Left lobe of liver (tissue), 2 donors: Measurements from ENCODE around the gene ARAP1. TPM values are rescaled to one million over a fixed set of nuclear protein-coding genes. Genes with fewer than 3 reads are reported as not detected.

Experiments used
- ATAC-seq: fragments of 200-7000 bp; cut with Tn5 transposase; one replicate; pipeline ENCODE4 v1.9.1; 2020; ENCODE audit warnings: mild to moderate bottlenecking, moderate library complexity
- DNase-seq: peaks from one replicate; pipeline ENCODE4 v3.0.0-alpha.2; 2020; ENCODE audit warnings: low spot score
- total RNA-seq: library from RNA; stranded (reverse); gene quantifications from one replicate; pipeline ENCODE4 v1.2.1, GENCODE V29; 2021
- donor health status: DM: no; HTN: no; CAD: no; lungs with moderate emphysema.
- donor health status: DM: no; HTN: yes; CAD: no.

Gene ARAP1
- total RNA-seq, 1 donor from 2014 or later: 37.5 TPM

DNA sequence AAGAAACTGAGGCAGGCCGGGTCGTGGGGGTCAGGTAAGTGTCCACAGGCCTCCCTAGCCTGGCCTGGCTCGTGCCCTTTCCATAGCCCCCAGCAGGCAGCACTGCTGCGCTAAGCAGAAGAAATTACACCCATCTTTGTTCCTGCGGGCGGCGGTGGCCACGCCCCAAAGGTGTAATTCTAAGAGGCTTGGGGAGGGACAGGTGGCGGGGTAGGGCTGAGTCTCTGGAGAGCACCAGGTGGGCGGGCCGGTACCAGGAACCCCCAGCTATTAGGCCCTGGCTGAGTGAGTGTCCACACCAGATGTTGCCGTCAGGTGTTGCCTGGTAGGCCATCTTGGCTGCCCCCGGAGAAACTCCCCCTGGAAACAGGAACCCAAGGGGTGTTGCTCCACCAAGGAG, 12.3 kb upstream of the ARAP1 start:
- ATAC-seq: no peak
- no peak for DNase-seq

GRCh38 chr11:72763823-72764222, 11.6 kb upstream of the ARAP1 start:
- no peak for ATAC-seq
- no peak for DNase-seq

DNA sequence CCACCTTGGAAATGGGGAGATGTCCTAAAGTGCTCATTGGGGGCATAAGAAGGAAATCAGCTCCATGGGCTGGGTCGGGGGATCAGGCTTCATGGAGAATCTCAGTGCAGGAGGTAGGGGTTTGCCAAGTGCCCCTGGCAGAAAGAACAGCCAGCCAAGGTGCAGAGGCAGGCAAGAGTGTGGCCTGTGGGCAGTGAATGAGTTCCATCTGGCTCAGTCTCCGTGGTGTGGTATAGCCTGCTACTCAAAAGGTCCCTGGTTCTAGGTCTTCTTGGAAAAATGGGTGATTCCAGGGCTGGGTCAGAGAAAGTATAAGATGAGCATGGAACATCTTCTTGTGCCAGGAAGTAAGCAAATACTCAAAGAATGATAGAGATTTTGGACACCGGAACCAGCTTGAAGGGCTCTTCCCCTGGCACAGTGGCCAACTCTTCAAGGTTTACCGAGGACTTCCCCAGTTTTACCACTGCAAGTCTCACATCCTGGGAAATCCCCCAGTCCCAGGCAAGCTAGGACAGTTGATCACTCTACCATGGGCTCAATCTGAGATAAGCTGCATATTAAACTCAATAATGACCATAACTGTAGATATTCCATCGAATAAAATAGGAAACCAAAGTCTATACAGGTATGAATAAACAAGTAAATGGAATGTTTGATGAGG, 10.6 kb upstream of the ARAP1 start:
- ATAC-seq: no peak
- DNase-seq: no peak

DNA sequence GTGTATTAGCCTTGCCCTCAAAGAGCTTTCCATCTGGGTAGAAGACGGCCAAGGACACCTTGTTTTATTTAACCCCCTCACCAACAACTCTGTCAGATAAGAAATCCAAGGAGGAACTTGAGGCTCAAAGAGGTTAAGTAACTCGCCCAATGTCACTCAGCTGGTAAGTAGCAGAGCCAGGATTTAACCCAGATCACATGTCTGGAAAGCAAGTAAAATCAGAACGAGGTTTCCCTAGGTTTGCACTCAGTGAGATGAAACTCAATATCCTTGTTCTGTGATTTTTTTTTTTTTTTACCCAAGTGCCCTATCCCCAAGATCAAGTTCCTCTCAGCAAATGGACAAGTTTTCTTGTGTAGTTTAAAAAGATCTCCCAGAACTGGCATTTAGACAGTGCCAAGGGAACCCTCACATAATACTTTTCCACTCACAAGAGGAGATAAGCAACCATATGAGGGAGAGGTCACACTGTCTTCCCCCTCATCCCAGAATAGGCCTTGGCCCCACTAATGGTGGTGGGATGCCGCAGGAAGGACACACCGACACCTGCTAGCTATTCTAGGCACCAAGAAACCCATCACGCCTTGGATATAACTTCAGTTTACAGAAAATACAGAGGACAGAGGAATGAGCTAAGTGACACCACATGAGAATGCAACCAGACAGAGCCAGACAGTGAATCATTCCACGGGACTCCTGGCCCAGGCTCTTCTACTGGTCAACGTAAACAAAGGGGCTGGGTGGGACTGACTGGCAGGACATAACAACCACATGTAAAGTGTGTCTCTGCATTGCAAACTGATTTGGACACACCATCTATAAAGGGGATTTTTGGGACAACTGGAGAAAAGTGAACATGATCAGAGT, 8.6 kb upstream of the ARAP1 start:
- ATAC-seq: no peak

DNA sequence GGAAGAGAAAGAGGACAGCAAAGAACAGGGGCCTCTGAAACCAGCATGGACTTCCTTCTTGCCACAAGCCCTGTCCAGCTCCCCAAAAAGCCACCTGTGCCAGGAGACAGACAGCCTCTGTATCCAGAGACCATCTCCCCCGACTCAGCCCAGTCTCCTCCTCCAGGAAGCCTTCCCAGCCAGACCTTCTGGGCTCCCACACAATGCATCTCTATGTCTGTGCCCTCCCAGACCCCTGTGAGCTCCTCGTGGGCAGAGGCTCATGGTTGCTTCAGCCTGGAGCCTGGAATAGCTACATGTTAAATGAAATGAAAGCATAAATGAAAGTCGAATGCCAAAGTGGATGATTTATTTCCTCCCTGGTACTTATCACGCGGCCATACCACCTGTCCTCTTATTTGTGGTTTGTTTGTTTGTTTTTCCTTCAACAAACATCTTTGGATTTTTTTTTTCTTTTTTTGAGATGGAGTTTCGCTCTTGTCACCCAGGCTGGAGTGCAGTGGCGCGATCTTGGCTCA, 7.3 kb upstream of the ARAP1 start:
- ATAC-seq (no peak), DNase-seq (no peak)

More for the DNA sequence above, 8.6 kb upstream of the ARAP1 start:
- no peak for DNase-seq

DNA sequence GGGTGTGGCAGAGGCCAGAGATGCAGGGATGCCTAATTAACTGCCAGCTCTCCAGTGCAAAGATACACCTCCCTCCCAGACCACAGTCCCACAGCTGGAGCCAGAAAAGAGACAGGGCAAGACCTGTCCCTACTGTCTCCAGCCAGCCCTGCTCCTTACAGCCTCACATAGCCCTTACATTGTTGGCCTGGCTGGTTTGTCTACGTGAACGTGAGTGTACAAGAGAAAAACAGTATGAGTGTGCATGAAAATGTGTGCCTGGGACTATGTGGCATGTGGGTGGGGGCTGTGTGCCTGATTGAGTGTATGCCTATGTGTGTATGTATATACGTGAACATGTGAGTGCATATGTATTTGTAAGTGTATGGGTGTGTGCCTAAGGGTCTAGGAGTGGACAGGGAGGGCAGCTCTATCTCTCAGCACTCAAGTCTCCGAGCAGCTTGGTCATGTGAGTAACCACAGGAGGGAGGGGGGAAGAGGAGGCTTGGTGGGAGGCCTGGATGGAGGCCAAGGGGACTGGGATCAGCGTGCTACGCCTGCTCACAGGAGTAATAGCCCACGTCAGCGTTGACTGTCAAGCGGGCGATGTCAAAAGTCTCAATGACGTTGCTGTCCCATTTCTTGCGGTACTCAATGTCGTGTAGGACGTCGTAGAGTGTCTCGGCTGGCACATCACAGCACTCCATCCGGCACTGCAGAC, 6.6 kb upstream of the ARAP1 start:
- DNase-seq (no peak), ATAC-seq (no peak)

DNA sequence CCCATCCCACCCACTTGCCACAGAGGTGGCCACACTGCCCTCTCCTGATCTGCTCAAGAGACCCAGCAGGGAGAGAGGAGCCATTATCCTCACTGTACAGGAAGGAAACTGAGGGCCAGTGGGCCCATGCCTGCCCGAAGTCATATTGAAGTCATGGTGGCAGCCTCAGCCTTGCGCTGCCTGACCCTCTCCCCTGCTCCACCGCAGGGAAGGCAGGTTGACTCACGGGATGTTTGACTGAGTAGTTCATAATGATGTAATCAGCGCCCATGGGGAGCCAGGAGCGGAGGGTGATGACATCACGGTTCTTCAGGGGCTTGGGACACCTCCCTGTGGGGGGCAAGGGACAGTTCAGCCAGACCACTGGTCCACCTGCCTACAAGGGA, 6.1 kb upstream of the ARAP1 start:
- no peak for ATAC-seq
- DNase-seq: no peak

DNA sequence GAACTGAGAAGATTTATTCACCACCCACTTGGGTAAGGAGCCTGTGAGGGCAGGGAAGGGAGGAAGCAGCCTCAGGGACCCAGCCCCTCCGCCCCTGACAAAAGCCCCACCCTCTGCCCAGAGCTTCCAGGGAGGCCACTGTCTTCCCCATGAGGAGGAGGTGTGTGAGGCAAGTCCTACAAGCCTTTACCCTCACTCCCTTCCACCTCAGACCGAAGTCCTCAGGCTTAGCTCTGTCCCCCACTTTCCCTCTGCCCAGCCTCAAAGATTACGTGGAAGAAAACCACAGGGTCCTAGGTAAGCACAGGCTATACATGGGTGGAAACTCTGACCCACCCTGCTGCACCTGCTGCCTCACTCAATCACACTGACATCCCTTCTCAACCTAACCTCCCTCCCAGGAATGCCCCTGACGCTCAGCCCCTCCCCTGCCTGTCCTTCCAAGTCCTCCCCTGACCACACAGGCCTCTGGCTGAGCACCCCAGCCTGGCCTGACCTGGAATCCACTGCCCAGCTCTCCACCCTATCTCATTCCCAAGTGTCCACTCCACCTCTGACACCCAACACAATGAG, 3.6 kb upstream of the ARAP1 start:
- DNase-seq (peak; percentile 49), ATAC-seq (no peak)

GRCh38 chr11:72754544-72755155, 2.4 kb upstream of the ARAP1 start:
- ATAC-seq: peak; percentile 8
- peak; percentile 58 for DNase-seq

- DNase-seq (no peak), ATAC-seq (no peak)
Measured at GRCh38 chr11:72754149-72754543, 1.9 kb upstream of the ARAP1 start.

DNA sequence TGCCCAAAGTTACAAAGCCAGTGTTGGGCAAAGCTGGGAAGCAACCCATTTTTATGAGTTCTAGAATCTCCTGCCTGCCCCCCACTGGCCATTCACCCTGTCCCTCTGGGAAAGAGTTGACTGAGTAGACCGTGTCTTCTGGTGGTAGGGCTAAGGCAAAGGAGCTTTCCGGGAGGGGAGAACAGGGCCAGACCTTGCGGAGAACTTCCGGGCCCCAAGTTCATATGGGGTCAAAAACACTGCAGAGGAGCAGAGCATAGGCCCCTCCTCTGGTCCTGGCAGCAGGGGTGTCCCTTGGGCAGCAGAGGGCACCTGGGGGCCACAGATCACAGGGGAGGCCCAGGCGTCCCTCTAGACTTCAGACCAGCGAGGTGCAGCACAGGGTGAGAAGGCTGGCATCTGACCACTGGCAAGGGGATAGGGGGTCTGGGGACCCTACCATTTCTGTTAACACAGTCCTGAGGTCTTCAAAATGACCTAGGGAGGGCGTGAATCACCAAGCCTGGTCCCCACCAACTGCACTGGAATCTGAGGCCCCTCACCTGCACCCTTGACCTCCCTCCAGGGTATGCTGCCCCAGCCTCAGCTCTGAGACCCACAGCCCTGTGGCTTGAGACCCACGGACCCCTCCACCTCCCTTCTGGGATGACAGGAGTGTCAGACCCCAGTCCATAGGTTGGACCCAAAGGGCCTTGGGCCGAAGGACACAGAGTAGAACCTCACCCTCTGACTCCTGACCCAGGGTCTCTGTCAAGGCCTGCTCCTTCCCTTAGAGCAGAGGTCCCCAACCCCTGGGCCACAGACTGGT, 1.3 kb upstream of the ARAP1 start:
- DNase-seq: peak; percentile 51
- ATAC-seq: peak; percentile 27

DNA sequence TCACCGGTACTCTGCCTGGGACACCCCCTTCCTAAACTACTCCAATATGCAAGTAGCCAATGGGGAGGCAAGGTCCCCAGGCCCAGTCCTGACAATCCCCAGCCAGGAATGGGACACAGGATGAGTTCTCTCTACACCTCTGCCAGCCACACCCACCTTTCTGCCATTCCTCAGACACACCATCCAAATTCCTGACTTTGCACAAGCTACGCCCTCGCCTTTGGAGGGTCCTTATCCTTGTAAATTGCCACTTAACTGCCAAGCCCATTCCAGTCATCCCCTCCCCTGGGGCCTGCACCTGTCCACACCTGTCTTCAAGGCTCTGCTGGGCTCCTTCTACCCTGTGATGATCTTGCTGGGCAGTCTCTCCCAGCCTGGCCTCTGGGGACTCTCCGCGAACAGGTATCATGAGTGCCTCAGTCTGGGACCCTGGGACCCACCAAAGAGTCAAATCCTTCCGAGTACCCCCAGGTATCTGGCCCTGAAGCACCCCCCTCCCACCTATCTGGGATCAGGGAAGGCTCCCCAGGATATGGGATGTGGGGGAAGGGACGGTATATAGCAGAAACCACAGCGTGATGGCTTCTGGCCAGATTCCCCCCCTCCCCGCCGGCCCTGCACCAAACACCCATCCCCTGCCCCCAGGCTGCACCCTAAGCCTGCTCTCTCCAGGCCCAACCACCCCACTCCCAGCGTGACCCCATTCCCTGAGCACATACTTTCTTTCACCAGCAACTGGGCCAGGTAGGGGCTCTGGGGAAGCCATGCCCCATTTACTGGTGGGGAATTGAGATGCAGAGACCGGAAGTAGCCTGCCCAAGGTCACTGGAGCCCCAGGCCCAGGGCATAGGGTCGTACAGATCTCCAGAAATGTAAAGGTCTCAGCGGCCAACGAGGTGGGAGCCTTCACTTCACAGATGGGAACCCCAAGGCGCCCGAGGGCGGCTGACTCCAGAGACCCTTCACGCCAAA, 806 bp downstream of the ARAP1 start:
- no peak for DNase-seq
- no peak for ATAC-seq

GRCh38 chr11:72750556-72751115, 1.6 kb downstream of the ARAP1 start:
- no peak for DNase-seq
- no peak for ATAC-seq

DNA sequence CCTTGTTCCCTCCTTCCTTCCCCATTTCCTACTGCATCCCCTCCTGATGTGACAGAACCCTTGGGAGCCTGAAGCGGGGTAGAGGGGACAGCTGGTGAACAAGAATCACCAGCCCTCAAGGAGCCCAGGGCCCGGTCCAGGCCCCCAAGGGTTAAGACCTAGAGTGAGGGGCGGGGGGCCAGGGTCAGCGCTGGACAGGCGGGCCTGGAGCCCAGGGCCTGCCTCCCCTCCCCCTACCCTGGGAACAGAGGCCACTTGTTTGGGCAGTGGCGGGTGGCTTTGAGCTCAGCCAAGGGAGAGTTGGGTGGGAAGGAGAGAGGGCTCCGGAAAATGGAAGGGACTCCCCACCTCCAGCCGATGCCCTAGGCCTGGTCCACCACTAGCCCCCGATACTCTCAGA, 2.1 kb downstream of the ARAP1 start:
- DNase-seq: no peak
- ATAC-seq: no peak

- no peak for ATAC-seq
- DNase-seq: no peak
Measured at GRCh38 chr11:72747289-72747855, 4.8 kb downstream of the ARAP1 start.

DNA sequence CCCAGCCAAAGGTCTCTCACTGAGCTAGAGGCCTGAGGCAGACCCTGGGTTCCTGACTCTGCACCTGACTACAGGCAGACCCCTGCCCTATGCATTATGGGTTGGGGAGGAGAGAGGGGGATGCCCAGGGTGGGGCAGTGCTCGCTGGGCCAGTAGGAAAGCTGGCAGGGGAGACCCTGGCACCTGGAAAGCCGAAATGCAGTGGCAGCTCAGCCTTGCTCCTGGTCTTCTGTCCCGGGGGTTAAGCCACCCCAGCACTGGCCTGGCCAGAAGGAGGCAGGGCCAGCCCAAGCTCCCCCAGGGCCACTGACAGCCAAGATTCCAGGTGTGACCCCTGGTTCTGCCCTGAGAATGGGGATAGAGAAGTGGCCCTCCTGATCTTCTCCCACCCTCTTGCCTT, 5.4 kb downstream of the ARAP1 start:
- ATAC-seq (no peak), DNase-seq (no peak)

DNA sequence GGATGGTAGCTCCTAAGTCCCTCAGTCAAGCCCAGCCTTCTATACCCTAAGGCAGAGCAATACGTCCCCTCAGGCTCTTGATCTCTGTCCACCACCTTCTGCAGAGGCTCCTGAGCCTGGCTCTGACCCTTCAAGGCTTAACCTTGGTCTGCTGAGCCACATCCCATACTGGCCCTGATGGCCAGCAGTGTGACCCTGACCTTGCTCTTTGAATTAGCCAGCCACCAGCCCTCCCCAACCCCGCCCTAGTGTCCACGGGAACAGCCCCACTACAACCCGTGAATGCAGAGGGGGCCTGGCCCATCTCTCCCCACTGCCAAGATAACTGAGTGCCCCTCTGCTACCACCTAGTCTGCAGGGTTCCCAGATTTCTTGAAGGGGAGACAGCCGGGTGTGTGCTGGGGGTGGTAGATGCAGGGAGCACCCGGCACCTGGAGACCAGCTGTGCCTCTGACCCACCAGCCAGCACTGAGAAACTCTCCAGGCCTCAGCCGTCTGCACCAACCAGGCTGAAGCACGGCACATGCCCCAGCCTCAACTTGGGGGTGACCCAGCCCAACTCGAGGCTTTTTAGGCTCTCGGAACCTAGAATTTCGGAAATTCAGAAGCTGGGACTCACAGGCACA, 6.2 kb downstream of the ARAP1 start:
- DNase-seq: no peak

DNA sequence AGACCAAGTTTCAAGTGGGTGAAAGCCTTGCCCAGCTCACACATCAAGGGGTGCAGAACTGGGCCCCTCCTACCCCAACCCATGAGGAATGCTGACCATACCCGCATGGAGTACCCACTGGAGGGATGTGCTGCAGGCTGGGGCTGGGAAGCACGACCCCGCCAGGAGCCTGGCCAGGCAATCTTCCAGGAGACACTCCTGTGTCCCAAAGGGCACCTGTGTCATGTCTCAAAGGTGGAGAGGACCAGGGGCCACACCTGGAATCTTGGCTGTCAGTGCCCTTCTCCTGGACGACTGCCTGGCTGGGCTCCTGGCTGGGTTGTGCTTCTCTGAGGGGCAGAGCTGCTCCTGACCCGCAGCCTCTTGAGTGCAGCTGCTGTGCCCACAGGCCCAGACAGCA, 6.7 kb downstream of the ARAP1 start:
- ATAC-seq: no peak
- no peak for DNase-seq

More for the DNA sequence above, 6.2 kb downstream of the ARAP1 start:
- no peak for ATAC-seq
